ENCODE data around the gene CST3. TPM values are rescaled to one million over a fixed set of nuclear protein-coding genes. Genes with fewer than 3 reads are reported as not detected.
A peak's percentile ranks its signal among the peaks of the same experiment; 100 is the strongest.

Gene CST3
- total and polyA plus RNA-seq, 2 of the 8 experiments (the other 6 are each of a cell fraction or from before 2014, with no cell fraction given) = 53.2 to 184 TPM

GRCh38 chr20:23585808-23586734, 51.7 kb downstream of the CST3 start:
- no peaks in the 10 kb centered on the region; a peak in 1 of 7 replicates for H3K27me3 ChIP-seq (replicated peaks in 1 of 4; ENCODE audit: control insufficient read depth in 3 of 4, extremely low read depth in 1 of 4, insufficient read depth in 3 of 4, low read length in 3 of 4)
- peaks cover 0 to 7% of the 10 kb centered on the region in 2 experiments; a peak in 1 of 4 replicates for H3K9me3 ChIP-seq (ENCODE audit: insufficient read depth in 2 of 2, low read depth in 1 of 2, low read length in 1 of 2)
- H3K79me1 ChIP-seq (ENCODE audit: low read depth, low read length) = no peaks in the 10 kb centered on the region
- H3K4me3 ChIP-seq (ENCODE audit: extremely low read depth in 1 of 4, insufficient read depth in 2 of 4, low read depth in 3 of 4, low read length in 4 of 4) = no peak overlapping the region
- no peak overlapping the region for H3K9ac ChIP-seq (replicated peaks in 1 of 4; ENCODE audit: extremely low read depth in 1 of 4, low read depth in 3 of 4, low read length in 3 of 4)
- FAIRE-seq = no peak
- no peak overlapping the region for H2BK12ac ChIP-seq (ENCODE audit: low read depth, low read length)
- no peaks in the 10 kb centered on the region for H4K20me1 ChIP-seq (replicated peaks in 1 of 2; ENCODE audit: control insufficient read depth in 1 of 2, insufficient read depth in 2 of 2, low read length in 2 of 2)
- H3K27ac ChIP-seq (ENCODE audit: low read depth, low read length) = no peak overlapping the region
- CTCF ChIA-PET (ENCODE audit: partially characterized antibody) = interaction anchor here (0.7 to 6.3 kb wide), 10 partner anchors 13 to 142 kb away, joined by 3 to 99 read pairs (median 4); partner anchors contain the start of gene CST11
- no peak overlapping the region for H3K56ac ChIP-seq (replicated peaks; ENCODE audit: insufficient read length, low read depth, low read length)
- DNase-seq (ENCODE audit: low read depth in 1 of 2, low spot score in 2 of 2) = peak in 1 of 2 experiments; percentile 37
- no peaks in the 10 kb centered on the region for H3K79me2 ChIP-seq (ENCODE audit: control insufficient read depth in 1 of 2, insufficient read depth in 2 of 2, low read length in 2 of 2)
- no peak overlapping the region for H3K4me2 ChIP-seq (ENCODE audit: insufficient read depth in 1 of 2, low read depth in 2 of 2, low read length in 2 of 2)
- 88% methylated on average over 5 of the region's 5 CpGs; no CpG with 5 or more reads in 1 of the 2 experiments for WGBS, 2 experiments (ENCODE audit: extremely low coverage in 1 of 2, insufficient coverage in 1 of 2, insufficient read length in 1 of 2, insufficient replicate concordance in 2 of 2, low coverage in 1 of 2, low lambda C conversion rate in 2 of 2, missing lambda C conversion rate in 1 of 2)
- no peak overlapping the region for H4K91ac ChIP-seq (replicated peaks; ENCODE audit: insufficient read length, low read length)
- no peaks in the 10 kb centered on the region for H3K23me2 ChIP-seq (ENCODE audit: low read depth, low read length)
- POLR2A ChIA-PET (ENCODE audit: partially characterized antibody) = interaction anchor here (0.9 to 1.2 kb wide), 2 partner anchors 111 to 236 kb away, joined by 3 read pairs; partner anchors contain the start of gene NXT1
- H2AFZ ChIP-seq (ENCODE audit: low read length) = no peak overlapping the region
- no peak overlapping the region for H2BK120ac ChIP-seq (replicated peaks; ENCODE audit: low read depth, low read length)
- no peak overlapping the region for H2BK5ac ChIP-seq (ENCODE audit: low read depth, low read length)
- H3K4me1 ChIP-seq (replicated peaks in 1 of 4; ENCODE audit: control insufficient read depth in 3 of 4, insufficient read depth in 4 of 4, low read length in 3 of 4) = peaks cover 0 to 2% (median 0%) of the 10 kb centered on the region in 4 experiments; a peak in 1 of 7 replicates
- no peak overlapping the region for H2BK20ac ChIP-seq (ENCODE audit: low read length)
- H3K18ac ChIP-seq (ENCODE audit: extremely low read depth, low read length) = no peak overlapping the region; the same call in 1 of the 2 replicates
- H3K4ac ChIP-seq (replicated peaks; ENCODE audit: insufficient read length, low read depth, low read length) = no peak overlapping the region
- no peak overlapping the region for H2BK15ac ChIP-seq (ENCODE audit: low read length)
- H4K5ac ChIP-seq (ENCODE audit: insufficient read length, low read depth, low read length) = no peak overlapping the region
- H3K23ac ChIP-seq (ENCODE audit: insufficient read length) = no peak overlapping the region
- no peak overlapping the region for H3K14ac ChIP-seq (ENCODE audit: insufficient read length)
- no peak overlapping the region for H2AK5ac ChIP-seq (ENCODE audit: low read depth, low read length)
- H4K8ac ChIP-seq (ENCODE audit: extremely low read depth, insufficient read depth, low read length) = no peak overlapping the region
- H3K36me3 ChIP-seq (ENCODE audit: control insufficient read depth in 2 of 4, insufficient read depth in 4 of 4, low read length in 3 of 4) = no peaks in the 10 kb centered on the region
- TF ChIP-seq TCF12 (IDR thresholded peaks at IDR 0.05; ENCODE audit: low read depth, low read length) (no peak), BRCA1 (IDR thresholded peaks at IDR 0.05; ENCODE audit: low read depth, low read length) (no peak), HDAC2 (IDR thresholded peaks at IDR 0.05; ENCODE audit: borderline replicate concordance in 1 of 2, low read depth in 2 of 2, low read length in 2 of 2) (no peak), NRF1 (IDR thresholded peaks at IDR 0.05; ENCODE audit: low read depth, low read length) (no peak), CHD2 (IDR thresholded peaks at IDR 0.05; ENCODE audit: low read length) (no peak), YY1 (IDR thresholded peaks at IDR 0.05; ENCODE audit: low read depth, low read length) (no peak), NANOG (IDR thresholded peaks at IDR 0.05; ENCODE audit: insufficient read depth, low read depth, low read length, poor library complexity, severe bottlenecking) (no peak), JUND (IDR thresholded peaks at IDR 0.05; ENCODE audit: low read length) (no peak), SUZ12 (IDR thresholded peaks at IDR 0.05; ENCODE audit: low read length) (no peak)
- TF ChIP-seq, protein P1, sequence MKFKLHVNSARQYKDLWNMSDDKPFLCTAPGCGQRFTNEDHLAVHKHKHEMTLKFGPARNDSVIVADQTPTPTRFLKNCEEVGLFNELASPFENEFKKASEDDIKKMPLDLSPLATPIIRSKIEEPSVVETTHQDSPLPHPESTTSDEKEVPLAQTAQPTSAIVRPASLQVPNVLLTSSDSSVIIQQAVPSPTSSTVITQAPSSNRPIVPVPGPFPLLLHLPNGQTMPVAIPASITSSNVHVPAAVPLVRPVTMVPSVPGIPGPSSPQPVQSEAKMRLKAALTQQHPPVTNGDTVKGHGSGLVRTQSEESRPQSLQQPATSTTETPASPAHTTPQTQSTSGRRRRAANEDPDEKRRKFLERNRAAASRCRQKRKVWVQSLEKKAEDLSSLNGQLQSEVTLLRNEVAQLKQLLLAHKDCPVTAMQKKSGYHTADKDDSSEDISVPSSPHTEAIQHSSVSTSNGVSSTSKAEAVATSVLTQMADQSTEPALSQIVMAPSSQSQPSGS (IDR thresholded peaks at IDR 0.05; ENCODE audit: low read length) = no peak

Measured in H1 (cell line).